Neural progenitor cell (in vitro differentiated cells): Measurements from ENCODE around the gene KRTAP12-1. TPM values are rescaled to one million over a fixed set of nuclear protein-coding genes. Genes with fewer than 3 reads are reported as not detected.
A peak's percentile ranks its signal among the peaks of the same experiment; 100 is the strongest.

Experiments
- DNase-seq: peaks from one replicate; pipeline ENCODE4 v3.0.0-alpha.2; 2016; ENCODE audit warnings: low spot score
- H2AFZ ChIP-seq: fragments of 200-600 bp; sonication (generic); replicated peaks from 2 replicates; pipeline ENCODE4 v1.6.1; 2016; ENCODE audit warnings: antibody characterized with exemption
- H3F3A ChIP-seq: fragments of 200-600 bp; sonication (generic); 2 replicates; pipeline ENCODE4 v1.6.1; 2016; ENCODE audit warnings: antibody characterized with exemption, low read depth
- H3K27ac ChIP-seq: fragments of 200-600 bp; sonication (generic); 2 replicates; pipeline ENCODE4 v1.5.1; 2016; ENCODE audit warnings: mild to moderate bottlenecking
- H3K27me3 ChIP-seq: fragments of 200-600 bp; sonication (generic); 2 replicates; pipeline ENCODE4 v1.6.1; 2016; ENCODE audit warnings: mild to moderate bottlenecking, moderate library complexity
- H3K36me3 ChIP-seq: fragments of 200-600 bp; sonication (generic); 2 replicates; pipeline ENCODE4 v1.5.1; 2016
- H3K4me1 ChIP-seq: fragments of 200-600 bp; sonication (generic); 2 replicates; pipeline ENCODE4 v1.6.1; 2016; ENCODE audit warnings: mixed run types
- H3K4me2 ChIP-seq: fragments of 200-600 bp; sonication (generic); 2 replicates; pipeline ENCODE4 v1.6.1; 2016
- H3K4me3 ChIP-seq: fragments of 200-600 bp; sonication (generic); 2 replicates; pipeline ENCODE4 v1.5.1; 2016
- H3K79me2 ChIP-seq: fragments of 200-600 bp; sonication (generic); 2 replicates; pipeline ENCODE4 v1.6.1; 2016; ENCODE audit warnings: low read depth
- H3K9ac ChIP-seq: fragments of 200-600 bp; sonication (generic); 2 replicates; pipeline ENCODE4 v1.6.1; 2016
- H3K9me3 ChIP-seq: fragments of 200-600 bp; sonication (generic); 2 replicates; pipeline ENCODE4 v1.5.1; 2016; ENCODE audit warnings: low read depth
- H4K20me1 ChIP-seq: fragments of 200-600 bp; sonication (generic); 2 replicates; pipeline ENCODE4 v1.6.1; 2016; ENCODE audit warnings: low read depth
- H3K27ac Mint-ChIP-seq: 3 replicates; pipeline ENCODE4 v1.8.0; 2021; ENCODE audit warnings: mixed read lengths
- H3K27me3 Mint-ChIP-seq: 2 replicates; pipeline ENCODE4 v1.8.0; 2022; ENCODE audit warnings: low read depth, mild to moderate bottlenecking, inconsistent platforms, moderate library complexity, mixed read lengths; ENCODE audit not compliant: insufficient read depth
- H3K36me3 Mint-ChIP-seq: 3 replicates; pipeline ENCODE4 v1.8.0; 2021; ENCODE audit warnings: mixed read lengths
- H3K4me1 Mint-ChIP-seq: 3 replicates; pipeline ENCODE4 v1.8.0; 2021; ENCODE audit warnings: mixed read lengths
- H3K4me3 Mint-ChIP-seq: 3 replicates; pipeline ENCODE4 v1.8.0; 2021; ENCODE audit warnings: mild to moderate bottlenecking, moderate library complexity, mixed read lengths
- H3K9me3 Mint-ChIP-seq: 3 replicates; pipeline ENCODE4 v1.8.0; 2020; ENCODE audit warnings: mixed read lengths
- CTCF ChIP-seq: fragments of 200-600 bp; sonication (generic); IDR thresholded peaks from 2 replicates; pipeline ENCODE4 v1.5.1; 2017; ENCODE audit warnings: antibody characterized with exemption, mild to moderate bottlenecking
- EZH2 ChIP-seq: fragments of 200-600 bp; sonication (generic); IDR thresholded peaks from 2 replicates; pipeline ENCODE4 v1.6.1; 2017; ENCODE audit warnings: antibody characterized with exemption, mild to moderate bottlenecking, moderate library complexity
- EZH2phosphoT487 ChIP-seq: fragments of 200-600 bp; sonication (generic); IDR thresholded peaks from 2 replicates; pipeline ENCODE4 v1.6.1; 2017; ENCODE audit warnings: antibody characterized with exemption
- total RNA-seq: library from RNA; depleted of rRNA; stranded (reverse); fragments of >200 nt; gene quantifications from 2 replicates; pipeline ENCODE4 v1.2.3, GENCODE V29; 2015; ENCODE audit warnings: low replicate concordance

Gene KRTAP12-1
- total RNA-seq, 1 donor from 2014 or later = not detected

- H3K36me3 ChIP-seq = no peaks in the 10 kb centered on the region
- DNase-seq = no peak
- Mint-ChIP-seq H3K36me3 (no peaks in the 10 kb centered on the region), H3K4me1 (peaks cover 32% of the 10 kb centered on the region), H3K9me3 (no peaks in the 10 kb centered on the region), H3K4me3 (no peak overlapping the region), H3K27me3 (peaks cover 65% of the 10 kb centered on the region), H3K27ac (no peak overlapping the region)
- no peaks in the 10 kb centered on the region for H3K9me3 ChIP-seq
- no peak overlapping the region for H2AFZ ChIP-seq
- no peak overlapping the region for H3K27ac ChIP-seq
- H3K79me2 ChIP-seq = no peaks in the 10 kb centered on the region
- no peak overlapping the region for H3K4me3 ChIP-seq
- peaks cover 16% of the 10 kb centered on the region for H3F3A ChIP-seq
- H3K4me2 ChIP-seq = peak overlapping the region; percentile 69
- peaks cover 37% of the 10 kb centered on the region for H4K20me1 ChIP-seq
- peaks cover 76% of the 10 kb centered on the region for H3K27me3 ChIP-seq
- TF ChIP-seq EZH2phosphoT487 (no peak), EZH2 (no peak), CTCF (no peak)
- peaks cover 62% of the 10 kb centered on the region for H3K4me1 ChIP-seq
- H3K9ac ChIP-seq = no peak overlapping the region
Observed at GRCh38 chr21:44712203-44713028, 30.5 kb upstream of the KRTAP12-1 start.

GRCh38 chr21:44711327-44712202 lies 29.6 kb upstream of the KRTAP12-1 start, which contains the start of gene TSPEAR:
Gene TSPEAR (minus strand): TSS chr21:44711572. CDS start chr21:44711514, 58 bp downstream.
- Histone ChIP-seq H4K20me1 (peaks cover 37% of the 10 kb centered on the region), H3K79me2 (no peaks in the 10 kb centered on the region), H3K27ac (no peak within 1 kb of the TSS), H3K4me1 (peaks cover 71% of the 10 kb centered on the region), H3K9ac (no peak within 1 kb of the TSS), H2AFZ (no peak within 1 kb of the TSS), H3K9me3 (no peaks in the 10 kb centered on the region), H3K4me2 (peak within 1 kb of the TSS; percentile 69), H3K27me3 (peaks cover 84% of the 10 kb centered on the region), H3F3A (peaks cover 16% of the 10 kb centered on the region), H3K4me3 (peak within 1 kb of the TSS; percentile 28), H3K36me3 (no peaks in the 10 kb centered on the region)
- Mint-ChIP-seq H3K27me3 (peaks cover 72% of the 10 kb centered on the region), H3K4me3 (peak within 1 kb of the TSS; percentile 67), H3K27ac (no peak within 1 kb of the TSS), H3K36me3 (no peaks in the 10 kb centered on the region), H3K9me3 (no peaks in the 10 kb centered on the region), H3K4me1 (peaks cover 34% of the 10 kb centered on the region)
- TF ChIP-seq EZH2phosphoT487 (peak; percentile 89), CTCF (peak; percentile 12), EZH2 (peak; percentile 92)
- DNase-seq = peak; percentile 49

- no peaks in the 10 kb centered on the region for H3K9me3 ChIP-seq
- Mint-ChIP-seq H3K9me3 (no peaks in the 10 kb centered on the region), H3K4me3 (peak overlapping the region; percentile 67), H3K27me3 (peaks cover 79% of the 10 kb centered on the region), H3K36me3 (no peaks in the 10 kb centered on the region), H3K4me1 (peaks cover 39% of the 10 kb centered on the region), H3K27ac (no peak overlapping the region)
- TF ChIP-seq EZH2phosphoT487 = no peak
- no peak for TF ChIP-seq EZH2
- TF ChIP-seq CTCF = no peak
- no peaks in the 10 kb centered on the region for H3K79me2 ChIP-seq
- no peaks in the 10 kb centered on the region for H3K36me3 ChIP-seq
- H3F3A ChIP-seq = peaks cover 16% of the 10 kb centered on the region
- H3K27me3 ChIP-seq = peaks cover 91% of the 10 kb centered on the region
- peaks cover 75% of the 10 kb centered on the region for H3K4me1 ChIP-seq
- peak overlapping the region; percentile 28 for H3K4me3 ChIP-seq
- no peak overlapping the region for H3K27ac ChIP-seq
- no peak overlapping the region for H2AFZ ChIP-seq
- peaks cover 37% of the 10 kb centered on the region for H4K20me1 ChIP-seq
- DNase-seq = peak; percentile 30
- no peak overlapping the region for H3K9ac ChIP-seq
- H3K4me2 ChIP-seq = peak overlapping the region; percentile 69
Observed at GRCh38 chr21:44710756-44711326, 28.9 kb upstream of the KRTAP12-1 start.
